B cell (primary cell): ENCODE measurements around the gene PIGT. TPM values are rescaled to one million over a fixed set of nuclear protein-coding genes. Genes with fewer than 3 reads are reported as not detected.
A peak's percentile ranks its signal among the peaks of the same experiment; 100 is the strongest.

Experiments used
- ATAC-seq: fragments of 200-7000 bp; cut with Tn5 transposase; one replicate; pipeline ENCODE4 v1.10.0; 2021; ENCODE audit warnings: low read depth, mild to moderate bottlenecking, moderate number of reproducible peaks, moderate library complexity
- CTCF ChIA-PET: fragments of 350-600 bp; sonication (Branson Sonifier 250); formaldehyde crosslinking; loops from one replicate; lab custom pipeline; 2021; ENCODE audit warnings: antibody characterized with exemption, inconsistent platforms; lab: Charles Lee
- POLR2A ChIA-PET: fragments of 350-600 bp; sonication (Branson Sonifier 250); formaldehyde crosslinking; loops from one replicate; lab custom pipeline; 2021; ENCODE audit warnings: antibody characterized with exemption; lab: Charles Lee
- DNase-seq: peaks from one replicate; pipeline ENCODE4 v3.0.0; 2013
- H2AFZ ChIP-seq: 2 replicates; pipeline ENCODE4 v1.6.1; 2012; ENCODE audit warnings: mild to moderate bottlenecking, low read depth, low read length; ENCODE audit not compliant: insufficient read depth, poor library complexity, severe bottlenecking
- H3K27ac ChIP-seq, 2 donors: 1 replicate in 1 of 2; 2 replicates in 1 of 2; pipeline ENCODE4 v1.5.1; 2012 to 2013; ENCODE audit warnings: low read length in 2 of 2, mild to moderate bottlenecking in 2 of 2, moderate library complexity in 1 of 2
- H3K27me3 ChIP-seq, 4 experiments: fragments of 200-600 bp in 1 of 4; sonication (generic) in 1 of 4; replicated peaks in 1 of 4; 1 replicate in 2 of 4; 2 replicates in 2 of 4; pipeline versions ENCODE4 v1.6.1 to v1.7.0; 2013 to 2016; ENCODE audit warnings: low read length in 3 of 4, mild to moderate bottlenecking in 2 of 4, mixed read lengths in 1 of 4, moderate library complexity in 1 of 4; ENCODE audit not compliant: insufficient read depth in 4 of 4, control insufficient read depth in 3 of 4; ENCODE audit errors: control extremely low read depth in 1 of 4
- H3K36me3 ChIP-seq, 2 experiments: replicated peaks in 1 of 2; 1 replicate in 1 of 2; 2 replicates in 1 of 2; pipeline versions ENCODE4 v1.6.1 to v1.7.1; 2013; ENCODE audit warnings: low read length in 1 of 2; ENCODE audit not compliant: insufficient read depth in 2 of 2, control insufficient read depth in 1 of 2; ENCODE audit errors: control extremely low read depth in 1 of 2, extremely low read depth in 1 of 2
- H3K4me1 ChIP-seq, 2 donors: fragments of 200-600 bp in 1 of 2; sonication (generic) in 1 of 2; 1 replicate in 1 of 2; 2 replicates in 1 of 2; pipeline versions ENCODE4 v1.5.1 to v1.6.1; 2013 to 2017; ENCODE audit warnings: low read length in 2 of 2; ENCODE audit not compliant: control insufficient read depth in 2 of 2, insufficient read depth in 2 of 2
- H3K4me2 ChIP-seq: replicated peaks from 2 replicates; pipeline ENCODE3; 2012; ENCODE audit warnings: mild to moderate bottlenecking, low read depth, low read length; ENCODE audit not compliant: poor library complexity, severe bottlenecking
- H3K4me3 ChIP-seq, 5 experiments: fragments of 200-600 bp in 1 of 5; sonication (generic) in 1 of 5; 1 replicate in 3 of 5; 2 replicates in 2 of 5; pipeline versions ENCODE4 v1.5.1 to v1.7.0; 2011 to 2016; ENCODE audit warnings: low read length in 4 of 5, mild to moderate bottlenecking in 4 of 5, low read depth in 2 of 5, control low read depth in 1 of 5, moderate library complexity in 1 of 5; ENCODE audit not compliant: insufficient read depth in 1 of 5; ENCODE audit errors: control extremely low read depth in 1 of 5, extremely low read depth in 1 of 5
- H3K79me2 ChIP-seq: fragments of 200-600 bp; sonication (generic); one replicate; pipeline ENCODE4 v1.6.0; 2016; ENCODE audit warnings: low read length; ENCODE audit not compliant: control insufficient read depth, insufficient read depth
- H3K9ac ChIP-seq: fragments of 200-600 bp; sonication (generic); 2 replicates; pipeline ENCODE4 v1.6.1; 2017; ENCODE audit warnings: mild to moderate bottlenecking, low read length, moderate library complexity
- H3K9me3 ChIP-seq, 3 donors: one replicate each; pipeline versions ENCODE4 v1.6.1 to v1.7.1; 2013; ENCODE audit warnings: low read length in 2 of 3; ENCODE audit not compliant: control insufficient read depth in 2 of 3, insufficient read depth in 1 of 3; ENCODE audit errors: control extremely low read depth in 1 of 3
- H4K20me1 ChIP-seq: 2 replicates; pipeline ENCODE4 v1.6.0; 2012; ENCODE audit warnings: mild to moderate bottlenecking, low read length; ENCODE audit not compliant: insufficient read depth, control insufficient read depth, poor library complexity, severe bottlenecking
- H3K27ac Mint-ChIP-seq: one replicate; pipeline ENCODE4 v1.8.0; 2021; ENCODE audit warnings: mixed read lengths
- H3K27me3 Mint-ChIP-seq: one replicate; pipeline ENCODE4 v1.8.0; 2021; ENCODE audit warnings: mixed read lengths
- H3K4me1 Mint-ChIP-seq: one replicate; pipeline ENCODE4 v1.8.0; 2021; ENCODE audit warnings: mixed read lengths
- H3K4me3 Mint-ChIP-seq: one replicate; pipeline ENCODE4 v1.8.0; 2021; ENCODE audit warnings: mixed read lengths
- H3K9me3 Mint-ChIP-seq: one replicate; pipeline ENCODE4 v1.8.0; 2022; ENCODE audit warnings: mixed read lengths; ENCODE audit not compliant: insufficient read depth
- EZH2 ChIP-seq: IDR thresholded peaks from 2 replicates; pipeline ENCODE4 v1.6.1; 2012; ENCODE audit warnings: borderline replicate concordance, low read depth, mild to moderate bottlenecking, moderate library complexity, low read length; ENCODE audit not compliant: insufficient read depth, poor library complexity, severe bottlenecking
- WGBS: methylation state at CpG from one replicate; pipeline ENCODE4 v1.1.5; 2013; ENCODE audit warnings: missing lambda C conversion rate; ENCODE audit not compliant: insufficient coverage; 5-methylcytosine and 5-hydroxymethylcytosine counted together
- intact Hi-C: fragments of 100-400 bp; cut with micrococcal nuclease; formaldehyde crosslinking; loops from one replicate; pipeline ENCODE4 v1.10.0; 2022
- polyA plus RNA-seq: library from polyadenylated mRNA; depleted of rRNA; stranded (reverse); fragments of >200 nt; gene quantifications from 2 replicates; pipeline ENCODE4 v1.2.3, GENCODE V29; 2012
- total RNA-seq, 2 donors: library from RNA; stranded (reverse); fragments of 120-200 nt in 1 of 2; gene quantifications; 1 replicate in 1 of 2; 2 replicates in 1 of 2; pipeline versions ENCODE4 v1.2.3 to v1.2.4, GENCODE V29; 2013 to 2022
- TF ChIP-seq, protein P1 (sequence below): fragments of 200-600 bp; IDR thresholded peaks from one replicate; pipeline ENCODE4 v1.8.0; 2022; ENCODE audit warnings: antibody characterized with exemption, mild to moderate bottlenecking

Gene PIGT
- total and polyA plus RNA-seq, 2 donors (not counting 1 experiment from before 2014, with no cell fraction given) = 51.6 to 106 TPM

DNA sequence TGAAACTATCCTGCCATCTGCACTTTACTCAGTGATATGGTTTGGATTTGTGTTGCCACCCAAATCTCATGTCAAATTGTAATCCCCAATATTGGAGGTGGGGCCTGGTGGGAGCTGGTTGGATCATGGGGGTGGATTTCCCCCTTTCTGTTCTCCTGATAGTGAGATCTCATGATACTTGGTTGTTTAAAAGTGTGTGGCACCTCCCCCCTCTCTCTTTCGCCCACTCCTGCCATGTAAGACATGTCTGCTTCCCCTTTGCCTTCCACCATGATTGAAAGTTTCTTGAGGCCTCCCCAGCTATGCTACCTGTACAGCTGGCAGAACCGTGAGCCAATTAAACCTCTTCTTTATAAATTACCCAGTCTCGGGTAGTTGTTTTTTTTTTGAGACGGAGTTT, 18.0 kb downstream of the PIGT start:
- no peak overlapping the region for H3K4me3 Mint-ChIP-seq
- no peak for TF ChIP-seq EZH2
- ChIA-PET CTCF (interaction anchor here (0.9 to 15.7 kb wide), 4 partner anchors 15 to 383 kb away, joined by 3 to 814 read pairs (median 50); partner anchors contain the start of genes PIGT, SYS1 and TP53TG5), POLR2A (interaction anchor here (0.7 to 1.3 kb wide), 2 partner anchors 456 to 947 kb away, joined by 3 to 4 read pairs; no protein-coding TSS in a partner anchor)
- DNase-seq (no peak), ATAC-seq (no peak)
- H4K20me1 ChIP-seq = no peaks in the 10 kb centered on the region
- peaks cover 36% of the 10 kb centered on the region for H3K4me1 Mint-ChIP-seq
- H3K4me3 ChIP-seq = no peak overlapping the region
- WGBS = no CpG with 5 or more reads among the region's 4 CpGs
- peaks cover 0 to 4% (median 2%) of the 10 kb centered on the region in 3 donors for H3K9me3 ChIP-seq
- no peak overlapping the region for H3K9ac ChIP-seq
- peaks cover 33 to 39% of the 10 kb centered on the region in 2 donors for H3K4me1 ChIP-seq
- H3K79me2 ChIP-seq = no peaks in the 10 kb centered on the region
- no peaks in the 10 kb centered on the region for H3K27me3 Mint-ChIP-seq
- H3K36me3 ChIP-seq = no peaks in the 10 kb centered on the region
- no peak overlapping the region for H3K4me2 ChIP-seq
- no peak overlapping the region for H3K27ac Mint-ChIP-seq
- no peak overlapping the region for H2AFZ ChIP-seq
- no peak overlapping the region for H3K27ac ChIP-seq
- no peaks in the 10 kb centered on the region for H3K27me3 ChIP-seq
- H3K9me3 Mint-ChIP-seq = peaks cover 2% of the 10 kb centered on the region
- intact Hi-C loops = no loop called here

DNA sequence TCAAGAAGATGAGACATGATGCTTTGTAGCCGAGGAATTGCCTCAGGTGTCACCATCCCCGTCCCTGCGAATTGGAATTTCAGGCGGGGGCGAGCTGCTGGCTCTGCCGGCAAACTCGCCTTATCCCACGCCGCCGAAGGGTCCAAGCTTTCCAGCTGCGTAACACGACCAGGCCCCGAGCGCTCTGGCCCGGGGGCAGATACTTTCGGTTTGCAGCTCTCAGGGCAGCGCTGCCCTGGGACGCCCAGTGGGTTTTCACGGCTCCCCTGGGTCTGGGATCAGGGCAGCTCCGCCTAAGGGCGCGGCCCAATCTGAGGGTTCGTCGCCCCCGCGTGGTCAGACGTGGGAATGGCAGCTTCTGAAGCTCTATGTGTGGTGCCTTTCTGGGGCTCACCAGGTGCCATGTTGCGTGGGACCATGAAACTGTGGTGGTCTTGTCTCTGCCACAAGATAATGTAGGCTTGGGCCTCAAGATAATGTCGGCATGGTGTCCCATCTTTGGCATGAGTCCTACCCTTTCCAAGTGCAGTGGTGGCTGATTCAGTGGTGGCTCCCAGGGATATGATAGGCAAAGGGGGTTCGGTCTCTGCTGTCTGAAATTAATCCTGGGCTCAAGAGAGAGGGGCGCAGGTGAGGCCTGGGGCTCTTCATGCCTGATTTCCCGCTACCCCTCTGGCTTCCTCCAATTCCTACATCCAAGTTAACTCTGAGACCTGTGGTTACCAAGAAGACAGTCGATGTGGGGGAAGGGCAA, 21.0 kb downstream of the PIGT start:
- POLR2A ChIA-PET = interaction anchor here (0.6 to 3.1 kb wide), 8 partner anchors 13 to 116 kb away, joined by 3 to 39 read pairs (median 6); partner anchors contain the start of genes PIGT and SYS1
- Histone ChIP-seq H3K9me3 (peaks cover 0 to 4% (median 2%) of the 10 kb centered on the region in 3 donors), H4K20me1 (no peaks in the 10 kb centered on the region), H3K4me3 (peak overlapping the region; percentile 32 to 81 (median 57)), H3K9ac (peak overlapping the region; percentile 69), H3K36me3 (no peaks in the 10 kb centered on the region), H3K27ac (peak overlapping the region in 1 of 2 donors; percentile 53), H3K4me1 (peaks cover 30 to 33% of the 10 kb centered on the region in 2 donors), H2AFZ (peak overlapping the region; percentile 80), H3K79me2 (no peaks in the 10 kb centered on the region), H3K27me3 (no peaks in the 10 kb centered on the region), H3K4me2 (peak overlapping the region; percentile 85)
- Mint-ChIP-seq H3K4me3 (peak overlapping the region; percentile 90), H3K9me3 (peaks cover 2% of the 10 kb centered on the region), H3K27ac (peak overlapping the region; percentile 86), H3K4me1 (peaks cover 31% of the 10 kb centered on the region), H3K27me3 (no peaks in the 10 kb centered on the region)
- CTCF ChIA-PET = interaction anchor here (0.5 to 15.7 kb wide), 47 partner anchors 8 to 1053 kb away, joined by 3 to 814 read pairs (median 6); partner anchors contain the start of genes DBNDD2, PIGT, SDC4 and SYS1
- DNase-seq (peak; percentile 89), ATAC-seq (peak; percentile 93)
- 5% methylated on average over 29 of the region's 33 CpGs for WGBS
- TF ChIP-seq, protein P1, sequence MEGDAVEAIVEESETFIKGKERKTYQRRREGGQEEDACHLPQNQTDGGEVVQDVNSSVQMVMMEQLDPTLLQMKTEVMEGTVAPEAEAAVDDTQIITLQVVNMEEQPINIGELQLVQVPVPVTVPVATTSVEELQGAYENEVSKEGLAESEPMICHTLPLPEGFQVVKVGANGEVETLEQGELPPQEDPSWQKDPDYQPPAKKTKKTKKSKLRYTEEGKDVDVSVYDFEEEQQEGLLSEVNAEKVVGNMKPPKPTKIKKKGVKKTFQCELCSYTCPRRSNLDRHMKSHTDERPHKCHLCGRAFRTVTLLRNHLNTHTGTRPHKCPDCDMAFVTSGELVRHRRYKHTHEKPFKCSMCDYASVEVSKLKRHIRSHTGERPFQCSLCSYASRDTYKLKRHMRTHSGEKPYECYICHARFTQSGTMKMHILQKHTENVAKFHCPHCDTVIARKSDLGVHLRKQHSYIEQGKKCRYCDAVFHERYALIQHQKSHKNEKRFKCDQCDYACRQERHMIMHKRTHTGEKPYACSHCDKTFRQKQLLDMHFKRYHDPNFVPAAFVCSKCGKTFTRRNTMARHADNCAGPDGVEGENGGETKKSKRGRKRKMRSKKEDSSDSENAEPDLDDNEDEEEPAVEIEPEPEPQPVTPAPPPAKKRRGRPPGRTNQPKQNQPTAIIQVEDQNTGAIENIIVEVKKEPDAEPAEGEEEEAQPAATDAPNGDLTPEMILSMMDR = peak; percentile 93
- no peak for TF ChIP-seq EZH2
- intact Hi-C loops = loop anchor here (1.0 to 2.0 kb wide), 4 partner anchors 30 to 118 kb away; no protein-coding TSS in a partner anchor
